Mesenchymal stem cell (in vitro differentiated cells and primary cell): ENCODE data around the gene HSPB7.
A peak's percentile ranks its signal among the peaks of the same experiment; 100 is the strongest.
"Not testable (repeated sequence)": the region's sequence is repeated elsewhere in the genome, so short reads cannot be mapped to it uniquely, and the experiment has no call there.

Experiments used
- DNase-seq: peaks from one replicate; pipeline ENCODE4 v3.0.0-alpha.2; 2013
- H2AFZ ChIP-seq: one replicate; pipeline ENCODE4 v1.6.1; 2013; ENCODE audit warnings: low read depth, mild to moderate bottlenecking, control low read depth, inconsistent platforms, low read length, moderate library complexity
- H2AK5ac ChIP-seq: 2 replicates; pipeline ENCODE4 v1.6.1; 2013; ENCODE audit warnings: low read length, moderate library complexity, mild to moderate bottlenecking, inconsistent platforms; ENCODE audit not compliant: severe bottlenecking
- H2BK120ac ChIP-seq: one replicate; pipeline ENCODE4 v1.6.1; 2013; ENCODE audit warnings: low read depth, mild to moderate bottlenecking, inconsistent platforms, low read length, moderate library complexity
- H2BK12ac ChIP-seq, 2 experiments: one replicate each; pipeline ENCODE4 v1.6.1; 2013; ENCODE audit warnings: inconsistent platforms in 2 of 2, low read length in 2 of 2, mild to moderate bottlenecking in 2 of 2, moderate library complexity in 2 of 2, control low read depth in 1 of 2
- H2BK15ac ChIP-seq: one replicate; pipeline ENCODE4 v1.6.1; 2013; ENCODE audit warnings: mild to moderate bottlenecking, low read depth, inconsistent platforms; ENCODE audit not compliant: poor library complexity, severe bottlenecking
- H2BK5ac ChIP-seq: 2 replicates; pipeline ENCODE4 v1.6.1; 2013; ENCODE audit warnings: low read depth, mild to moderate bottlenecking, low read length, control low read depth, inconsistent platforms; ENCODE audit not compliant: poor library complexity, severe bottlenecking
- H3K14ac ChIP-seq, 2 experiments: one replicate each; pipeline ENCODE4 v1.6.1; 2013; ENCODE audit warnings: inconsistent platforms in 2 of 2, low read length in 2 of 2, control low read depth in 1 of 2, mild to moderate bottlenecking in 1 of 2, moderate library complexity in 1 of 2
- H3K18ac ChIP-seq, 2 experiments: one replicate each; pipeline ENCODE4 v1.6.1; 2013; ENCODE audit warnings: inconsistent platforms in 2 of 2, low read length in 2 of 2, control low read depth in 1 of 2, low read depth in 1 of 2, mild to moderate bottlenecking in 1 of 2
- H3K23ac ChIP-seq, 2 experiments: one replicate each; pipeline ENCODE4 v1.6.1; 2013; ENCODE audit warnings: inconsistent platforms in 2 of 2, low read length in 2 of 2, mild to moderate bottlenecking in 2 of 2, moderate library complexity in 2 of 2, control low read depth in 1 of 2
- H3K27ac ChIP-seq: 2 replicates; pipeline ENCODE4 v1.5.1; 2013; ENCODE audit warnings: mild to moderate bottlenecking, moderate library complexity, low read length, control low read depth, inconsistent platforms; ENCODE audit not compliant: poor library complexity, severe bottlenecking
- H3K27me3 ChIP-seq, 2 experiments: 2 replicates each; pipeline versions ENCODE4 v1.6.1 to v1.7.0; 2013; ENCODE audit warnings: low read length in 2 of 2, mild to moderate bottlenecking in 2 of 2, moderate library complexity in 2 of 2, control low read depth in 1 of 2, inconsistent platforms in 1 of 2; ENCODE audit not compliant: control insufficient read depth in 1 of 2, insufficient read depth in 1 of 2
- H3K36me3 ChIP-seq, 2 experiments: 2 replicates each; pipeline versions ENCODE4 v1.6.1 to v1.7.0; 2013; ENCODE audit warnings: low read length in 2 of 2, control low read depth in 1 of 2, inconsistent platforms in 1 of 2, low read depth in 1 of 2, mild to moderate bottlenecking in 1 of 2; ENCODE audit not compliant: insufficient read depth in 2 of 2, control insufficient read depth in 1 of 2
- H3K4ac ChIP-seq, 2 experiments: one replicate each; pipeline ENCODE4 v1.6.1; 2013; ENCODE audit warnings: inconsistent platforms in 2 of 2, low read length in 2 of 2, mild to moderate bottlenecking in 2 of 2, moderate library complexity in 2 of 2, control low read depth in 1 of 2, low read depth in 1 of 2
- H3K4me1 ChIP-seq: 2 replicates; pipeline ENCODE4 v1.6.1; 2013; ENCODE audit warnings: low read depth, low read length, control low read depth; ENCODE audit not compliant: control insufficient read depth, insufficient read depth
- H3K4me2 ChIP-seq: 2 replicates; pipeline ENCODE4 v1.6.1; 2013; ENCODE audit warnings: low read length, mild to moderate bottlenecking, inconsistent platforms; ENCODE audit not compliant: poor library complexity, severe bottlenecking
- H3K4me3 ChIP-seq, 2 experiments: 2 replicates each; pipeline versions ENCODE4 v1.5.1 to v1.7.0; 2013; ENCODE audit warnings: low read length in 2 of 2, mild to moderate bottlenecking in 2 of 2, control low read depth in 1 of 2, low read depth in 1 of 2; ENCODE audit not compliant: insufficient read depth in 1 of 2
- H3K79me1 ChIP-seq: replicated peaks from 2 replicates; pipeline ENCODE4 v1.6.1; 2013; ENCODE audit warnings: mild to moderate bottlenecking, control low read depth, low read length, inconsistent platforms; ENCODE audit not compliant: poor library complexity, severe bottlenecking
- H3K9ac ChIP-seq: 2 replicates; pipeline ENCODE4 v1.7.0; 2013; ENCODE audit warnings: mild to moderate bottlenecking, low read length, moderate library complexity
- H3K9me3 ChIP-seq: 2 replicates; pipeline ENCODE4 v1.7.0; 2013; ENCODE audit warnings: mild to moderate bottlenecking, low read length; ENCODE audit not compliant: control insufficient read depth
- H4K8ac ChIP-seq: one replicate; pipeline ENCODE4 v1.6.1; 2013; ENCODE audit warnings: inconsistent platforms, mild to moderate bottlenecking, low read length, moderate library complexity
- H4K91ac ChIP-seq: one replicate; pipeline ENCODE4 v1.6.1; 2013; ENCODE audit warnings: mild to moderate bottlenecking, low read length, inconsistent platforms
- WGBS: methylation state at CpG from one replicate; pipeline ENCODE4 v1.1.7; 2013; ENCODE audit warnings: mixed read lengths; 5-methylcytosine and 5-hydroxymethylcytosine counted together

Gene HSPB7

GRCh38 chr1:16006552-16007485, 11.0 kb downstream of the HSPB7 start:
- no peaks in the 10 kb centered on the region for H3K79me1 ChIP-seq
- H2BK5ac ChIP-seq, result no peak overlapping the region
- no peak overlapping the region for H3K18ac ChIP-seq
- no peaks in the 10 kb centered on the region for H3K9me3 ChIP-seq
- H2BK120ac ChIP-seq, result no peak overlapping the region
- no peak overlapping the region for H2AK5ac ChIP-seq
- no peak overlapping the region for H3K23ac ChIP-seq
- H2BK15ac ChIP-seq, result no peak overlapping the region
- peaks cover 0 to 6% of the 10 kb centered on the region in 2 experiments for H3K27me3 ChIP-seq
- DNase-seq, result no peak
- no peak overlapping the region for H3K9ac ChIP-seq
- H4K8ac ChIP-seq, result no peak overlapping the region
- no peak overlapping the region for H2AFZ ChIP-seq
- H3K4me2 ChIP-seq, result no peak overlapping the region
- peaks cover 2% of the 10 kb centered on the region for H3K4me1 ChIP-seq
- no peak overlapping the region for H3K27ac ChIP-seq
- 76% methylated on average over 8 of the region's 9 CpGs for WGBS
- H3K4ac ChIP-seq, result no peak overlapping the region
- H2BK12ac ChIP-seq, result peak overlapping the region in 1 of 2 experiments; percentile 31
- peak overlapping the region; percentile 14 for H4K91ac ChIP-seq
- no peak overlapping the region for H3K4me3 ChIP-seq
- H3K36me3 ChIP-seq, result no peaks in the 10 kb centered on the region
- no peak overlapping the region for H3K14ac ChIP-seq

- H2BK120ac ChIP-seq, result no peak overlapping the region
- no peak overlapping the region for H3K4ac ChIP-seq
- no peak overlapping the region for H3K27ac ChIP-seq
- H3K9ac ChIP-seq, result no peak overlapping the region
- peak overlapping the region in 1 of 2 experiments; percentile 38 for H3K23ac ChIP-seq
- H3K27me3 ChIP-seq, result peaks cover 0 to 6% of the 10 kb centered on the region in 2 experiments
- no peaks in the 10 kb centered on the region for H3K79me1 ChIP-seq
- H4K8ac ChIP-seq, result no peak overlapping the region
- H3K9me3 ChIP-seq, result no peaks in the 10 kb centered on the region
- no peak overlapping the region for H2AFZ ChIP-seq
- H3K14ac ChIP-seq, result no peak overlapping the region
- no peak overlapping the region for H2BK5ac ChIP-seq
- no peak for DNase-seq
- no peak overlapping the region for H3K4me2 ChIP-seq
- H3K18ac ChIP-seq, result no peak overlapping the region
- WGBS, result 87% methylated on average over 11 of the region's 11 CpGs
- peaks cover 2% of the 10 kb centered on the region for H3K4me1 ChIP-seq
- no peak overlapping the region for H3K4me3 ChIP-seq
- H4K91ac ChIP-seq, result no peak overlapping the region
- H2BK15ac ChIP-seq, result no peak overlapping the region
- H3K36me3 ChIP-seq, result no peaks in the 10 kb centered on the region
- H2AK5ac ChIP-seq, result no peak overlapping the region
- no peak overlapping the region for H2BK12ac ChIP-seq
Measured at GRCh38 chr1:16006010-16006409, 11.8 kb downstream of the HSPB7 start.

- Histone ChIP-seq H3K27ac (no peak overlapping the region), H2BK15ac (no peak overlapping the region), H3K79me1 (no peaks in the 10 kb centered on the region), H3K4me3 (no peak overlapping the region), H3K23ac (no peak overlapping the region), H3K36me3 (no peaks in the 10 kb centered on the region), H2BK12ac (no peak overlapping the region), H4K91ac (no peak overlapping the region), H3K4me2 (no peak overlapping the region), H3K4ac (no peak overlapping the region), H2AFZ (no peak overlapping the region), H2AK5ac (no peak overlapping the region), H3K9ac (no peak overlapping the region), H3K4me1 (peaks cover 2% of the 10 kb centered on the region), H2BK5ac (no peak overlapping the region), H3K18ac (no peak overlapping the region), H4K8ac (no peak overlapping the region), H3K27me3 (peaks cover 0 to 6% of the 10 kb centered on the region in 2 experiments), H2BK120ac (no peak overlapping the region), H3K9me3 (no peaks in the 10 kb centered on the region), H3K14ac (no peak overlapping the region)
- WGBS, result 84% methylated on average over 5 of the region's 5 CpGs
- no peak for DNase-seq
Measured at GRCh38 chr1:16005597-16005996, 12.2 kb downstream of the HSPB7 start.

- H3K18ac ChIP-seq, H2AK5ac ChIP-seq, H2BK120ac ChIP-seq, H3K9ac ChIP-seq, H2BK12ac ChIP-seq, H3K4me1 ChIP-seq, H3K36me3 ChIP-seq, H3K79me1 ChIP-seq, H3K4ac ChIP-seq, H3K4me3 ChIP-seq, H2BK5ac ChIP-seq, H3K23ac ChIP-seq, H3K14ac ChIP-seq, H2AFZ ChIP-seq, H2BK15ac ChIP-seq, H4K91ac ChIP-seq, DNase-seq, H3K9me3 ChIP-seq, H3K27ac ChIP-seq, H3K4me2 ChIP-seq, H4K8ac ChIP-seq: not testable (repeated sequence)
- H3K27me3 ChIP-seq, result peaks cover 11 to 18% of the 10 kb centered on the region in 2 experiments
- 85% methylated on average over 9 of the region's 10 CpGs for WGBS
Measured at GRCh38 chr1:16001274-16001673, 16.6 kb downstream of the HSPB7 start.
